GM21576 (cell line): ENCODE measurements around the gene OLIG2.

Experiments used
- ATAC-seq: cut with Tn5 transposase; IDR thresholded peaks from one replicate; pipeline ENCODE4 v1.9.1; 2021; ENCODE audit warnings: mild to moderate bottlenecking, moderate library complexity; ENCODE audit not compliant: unreplicated experiment

The OLIG2 gene

GRCh38 chr21:33025489-33026442, at the start of gene OLIG2:
Gene OLIG2, plus strand, starts transcription at chr21:33025935. Its CDS starts 928 bp downstream, at chr21:33026863.
- no peak for ATAC-seq

GRCh38 chr21:32976791-32977190, 48.9 kb upstream of the OLIG2 start:
- no peak for ATAC-seq

GRCh38 chr21:32977216-32977615, 48.5 kb upstream of the OLIG2 start:
- ATAC-seq, result no peak

GRCh38 chr21:32978331-32979270, 47.1 kb upstream of the OLIG2 start:
- ATAC-seq, result no peak

- ATAC-seq, result no peak
These were observed 46.0 kb upstream of the OLIG2 start for GRCh38 chr21:32979598-32980268.

- ATAC-seq, result no peak
These were observed 44.6 kb upstream of the OLIG2 start for GRCh38 chr21:32981096-32981495.

- no peak for ATAC-seq
These were observed 35.1 kb upstream of the OLIG2 start for GRCh38 chr21:32990666-32991065.

- ATAC-seq, result no peak
These were observed 34.4 kb upstream of the OLIG2 start for GRCh38 chr21:32991361-32991760.

GRCh38 chr21:32993894-32994293, 31.8 kb upstream of the OLIG2 start:
- ATAC-seq, result no peak

- ATAC-seq, result no peak
These were observed 31.4 kb upstream of the OLIG2 start for GRCh38 chr21:32994305-32994704.

- no peak for ATAC-seq
These were observed 18.0 kb upstream of the OLIG2 start for GRCh38 chr21:33007747-33008146.

- no peak for ATAC-seq
These were observed 17.2 kb upstream of the OLIG2 start for GRCh38 chr21:33008333-33009051.

GRCh38 chr21:33010931-33011330, 14.8 kb upstream of the OLIG2 start:
- ATAC-seq, result no peak

GRCh38 chr21:33011462-33011861, 14.3 kb upstream of the OLIG2 start:
- no peak for ATAC-seq

GRCh38 chr21:33013626-33014025, 12.1 kb upstream of the OLIG2 start:
- ATAC-seq, result no peak

GRCh38 chr21:33014331-33014730, 11.4 kb upstream of the OLIG2 start:
- ATAC-seq, result no peak

- no peak for ATAC-seq
These were observed 10.6 kb upstream of the OLIG2 start for GRCh38 chr21:33015096-33015495.

GRCh38 chr21:33015756-33016155, 10.0 kb upstream of the OLIG2 start:
- no peak for ATAC-seq

- no peak for ATAC-seq
These were observed 6.8 kb upstream of the OLIG2 start for GRCh38 chr21:33018707-33019465.

- ATAC-seq, result no peak
These were observed 6.2 kb upstream of the OLIG2 start for GRCh38 chr21:33019516-33019884.
